Neural cell (in vitro differentiated cells): Measurements from ENCODE around the gene ZNF22.

Experiments
- EP300 ChIP-seq: fragments of 450-650 bp; conservative IDR thresholded peaks from 2 replicates; pipeline ENCODE4 v1.6.1; 2014; ENCODE audit warnings: antibody characterized with exemption, mild to moderate bottlenecking, moderate library complexity; ENCODE audit not compliant: poor library complexity, severe bottlenecking
- EZH2 ChIP-seq: fragments of 200-600, 300-800 bp; shearing (Covaris generic), sonication (generic); IDR thresholded peaks from 2 replicates; pipeline ENCODE4 v1.6.1; 2014; ENCODE audit warnings: antibody characterized with exemption, low read length, borderline replicate concordance, mild to moderate bottlenecking; ENCODE audit not compliant: insufficient read depth, poor library complexity, severe bottlenecking
- MXI1 ChIP-seq: fragments of 450-650 bp; conservative IDR thresholded peaks from 2 replicates; pipeline ENCODE4 v1.6.1; 2014; ENCODE audit warnings: antibody characterized with exemption, mild to moderate bottlenecking; ENCODE audit not compliant: poor library complexity, severe bottlenecking
- POLR2AphosphoS5 ChIP-seq: IDR thresholded peaks from 2 replicates; pipeline ENCODE4 v1.6.1; 2012
- TAF1 ChIP-seq: IDR thresholded peaks from 2 replicates; pipeline ENCODE4 v1.6.1; 2012; ENCODE audit warnings: low read depth
- TF ChIP-seq, protein P1 (sequence below): fragments of 450-650 bp; IDR thresholded peaks from 2 replicates; pipeline ENCODE4 v1.5.1; 2014; ENCODE audit warnings: antibody characterized with exemption, mild to moderate bottlenecking, moderate library complexity; ENCODE audit not compliant: poor library complexity, severe bottlenecking

DNA sequence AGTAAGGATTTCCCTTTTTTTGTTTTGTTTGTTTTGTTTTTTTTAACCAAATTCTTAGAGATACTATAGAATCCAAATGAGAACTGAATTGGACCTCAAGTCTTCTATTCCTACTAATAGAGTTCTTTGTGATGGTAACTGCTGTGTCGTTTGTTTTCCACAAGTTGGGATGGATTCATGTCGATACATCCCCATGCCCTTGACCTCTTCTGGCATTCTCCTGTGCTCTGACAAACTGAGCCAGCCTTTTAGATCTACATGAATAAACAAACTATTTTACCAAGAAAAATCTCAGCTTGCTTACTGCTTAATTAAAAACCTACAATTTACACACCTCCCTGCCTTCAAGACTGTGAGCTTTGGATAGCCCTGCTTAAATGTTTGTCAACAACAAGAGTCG lies 3.9 kb downstream of the ZNF22 start:
- no peak for TF ChIP-seq POLR2AphosphoS5
- TF ChIP-seq EP300, result no peak
- TF ChIP-seq, protein P1, sequence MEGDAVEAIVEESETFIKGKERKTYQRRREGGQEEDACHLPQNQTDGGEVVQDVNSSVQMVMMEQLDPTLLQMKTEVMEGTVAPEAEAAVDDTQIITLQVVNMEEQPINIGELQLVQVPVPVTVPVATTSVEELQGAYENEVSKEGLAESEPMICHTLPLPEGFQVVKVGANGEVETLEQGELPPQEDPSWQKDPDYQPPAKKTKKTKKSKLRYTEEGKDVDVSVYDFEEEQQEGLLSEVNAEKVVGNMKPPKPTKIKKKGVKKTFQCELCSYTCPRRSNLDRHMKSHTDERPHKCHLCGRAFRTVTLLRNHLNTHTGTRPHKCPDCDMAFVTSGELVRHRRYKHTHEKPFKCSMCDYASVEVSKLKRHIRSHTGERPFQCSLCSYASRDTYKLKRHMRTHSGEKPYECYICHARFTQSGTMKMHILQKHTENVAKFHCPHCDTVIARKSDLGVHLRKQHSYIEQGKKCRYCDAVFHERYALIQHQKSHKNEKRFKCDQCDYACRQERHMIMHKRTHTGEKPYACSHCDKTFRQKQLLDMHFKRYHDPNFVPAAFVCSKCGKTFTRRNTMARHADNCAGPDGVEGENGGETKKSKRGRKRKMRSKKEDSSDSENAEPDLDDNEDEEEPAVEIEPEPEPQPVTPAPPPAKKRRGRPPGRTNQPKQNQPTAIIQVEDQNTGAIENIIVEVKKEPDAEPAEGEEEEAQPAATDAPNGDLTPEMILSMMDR, result no peak
- TF ChIP-seq EZH2, result no peak
- TF ChIP-seq MXI1, result no peak
- no peak for TF ChIP-seq TAF1
